T-cell (primary cell): ENCODE measurements around the gene GGT6. TPM values are rescaled to one million over a fixed set of nuclear protein-coding genes. Genes with fewer than 3 reads are reported as not detected.
A peak's percentile ranks its signal among the peaks of the same experiment; 100 is the strongest.

ENCODE experiments used
- ATAC-seq, 4 experiments: fragments of 200-7000 bp in 3 of 4; fragments of 150-1000 bp in 1 of 4; cut with Tn5 transposase; replicated peaks in 1 of 4; 1 replicate in 3 of 4; 2 replicates in 1 of 4; pipeline ENCODE4 v1.10.0; 2021; ENCODE audit warnings: moderate library complexity in 3 of 4, mild to moderate bottlenecking in 2 of 4, moderate number of reproducible peaks in 1 of 4
- CTCF ChIA-PET, 2 donors: fragments of 300-600 bp; sonication (Branson Sonifier 250); formaldehyde crosslinking; loops; one replicate each; lab custom pipeline; 2022; ENCODE audit warnings: antibody characterized with exemption in 2 of 2; lab: Charles Lee
- POLR2A ChIA-PET, 2 donors: fragments of 300-600 bp; sonication (Branson Sonifier 250); formaldehyde crosslinking; loops; one replicate each; lab custom pipeline; 2022; ENCODE audit warnings: antibody characterized with exemption in 2 of 2; lab: Charles Lee
- DNase-seq, 35 experiments: peaks; one replicate each; pipeline versions ENCODE4 v3.0.0 to v3.0.0-alpha.2; 2013 to 2023
- H3K27ac ChIP-seq: one replicate; pipeline ENCODE4 v1.5.1; 2013; ENCODE audit warnings: low read length
- H3K27me3 ChIP-seq, 2 experiments: replicated peaks in 1 of 2; 1 replicate in 1 of 2; 2 replicates in 1 of 2; pipeline versions ENCODE4 v1.6.1 to v1.7.0; 2013; ENCODE audit warnings: low read length in 1 of 2, mixed read lengths in 1 of 2; ENCODE audit not compliant: control insufficient read depth in 2 of 2, insufficient read depth in 2 of 2; ENCODE audit errors: extremely low read depth in 1 of 2
- H3K36me3 ChIP-seq, 2 donors: 1 replicate in 1 of 2; 2 replicates in 1 of 2; pipeline versions ENCODE4 v1.6.1 to v1.7.0; 2013; ENCODE audit warnings: low read length in 1 of 2; ENCODE audit not compliant: control insufficient read depth in 2 of 2, insufficient read depth in 1 of 2; ENCODE audit errors: extremely low read depth in 1 of 2
- H3K4me1 ChIP-seq, 2 experiments: 1 replicate in 1 of 2; 2 replicates in 1 of 2; pipeline versions ENCODE4 v1.6.1 to v1.7.0; 2013; ENCODE audit warnings: low read length in 2 of 2, mixed read lengths in 1 of 2; ENCODE audit not compliant: insufficient read depth in 2 of 2, control insufficient read depth in 1 of 2; ENCODE audit errors: extremely low read depth in 1 of 2
- H3K4me3 ChIP-seq, 2 donors: 1 replicate in 1 of 2; 2 replicates in 1 of 2; pipeline versions ENCODE4 v1.5.1 to v1.7.0; 2013; ENCODE audit warnings: mild to moderate bottlenecking in 2 of 2, low read length in 1 of 2, moderate library complexity in 1 of 2; ENCODE audit not compliant: control insufficient read depth in 1 of 2; ENCODE audit errors: extremely low read depth in 1 of 2
- H3K9me3 ChIP-seq: 2 replicates; pipeline ENCODE4 v1.7.0; 2013
- H3K27ac Mint-ChIP-seq, 2 donors: one replicate each; pipeline ENCODE4 v1.8.0; 2020 to 2021; ENCODE audit warnings: mild to moderate bottlenecking in 2 of 2, mixed read lengths in 2 of 2
- H3K27me3 Mint-ChIP-seq, 2 donors: one replicate each; pipeline ENCODE4 v1.8.0; 2021 to 2022; ENCODE audit warnings: mixed read lengths in 2 of 2
- H3K36me3 Mint-ChIP-seq: one replicate; pipeline ENCODE4 v1.8.0; 2021; ENCODE audit warnings: mixed read lengths
- H3K4me1 Mint-ChIP-seq, 3 donors: one replicate each; pipeline ENCODE4 v1.8.0; 2020 to 2022; ENCODE audit warnings: mixed read lengths in 3 of 3, mild to moderate bottlenecking in 1 of 3
- H3K4me3 Mint-ChIP-seq, 3 donors: one replicate each; pipeline ENCODE4 v1.8.0; 2020 to 2022; ENCODE audit warnings: mild to moderate bottlenecking in 3 of 3, mixed read lengths in 3 of 3, moderate library complexity in 3 of 3
- H3K9me3 Mint-ChIP-seq, 3 donors: one replicate each; pipeline ENCODE4 v1.8.0; 2020 to 2022; ENCODE audit warnings: mixed read lengths in 3 of 3
- WGBS: methylation state at CpG from one replicate; pipeline ENCODE4 v1.1.5; 2013; ENCODE audit warnings: missing lambda C conversion rate; ENCODE audit not compliant: insufficient coverage; 5-methylcytosine and 5-hydroxymethylcytosine counted together
- total RNA-seq, 35 experiments: library from RNA in 6 of 35; stranded (reverse) in 6 of 35; fragments of 120-200 nt in 1 of 35; gene quantifications; one replicate each; pipeline versions ENCODE4 v1.2.1 to v1.2.4 and lab custom pipeline; 2013 to 2026

Gene GGT6
- total RNA-seq, 5 donors from 2014 or later (not counting 1 experiment from before 2014, with no cell fraction given): not detected

GRCh38 chr17:4565209-4566141 is 5.1 kb upstream of the GGT6 start:
- peak in 25 of 35 experiments; percentile 13 to 78 (median 32) for DNase-seq

GRCh38 chr17:4562015-4562969 is 1.9 kb upstream of the GGT6 start:
- ATAC-seq (no peak), DNase-seq (no peak)
- H3K36me3 Mint-ChIP-seq: no peaks in the 10 kb centered on the region
- peak overlapping the region in 2 of 3 donors; percentile 32 to 36 for H3K4me3 Mint-ChIP-seq
- Histone ChIP-seq H3K27ac (peak overlapping the region; percentile 42), H3K9me3 (no peaks in the 10 kb centered on the region), H3K4me1 (peaks cover 0 to 12% of the 10 kb centered on the region in 2 experiments), H3K27me3 (no peaks in the 10 kb centered on the region), H3K4me3 (no peak overlapping the region), H3K36me3 (no peaks in the 10 kb centered on the region)
- POLR2A ChIA-PET: no interaction called here
- no peaks in the 10 kb centered on the region for H3K27me3 Mint-ChIP-seq
- H3K9me3 Mint-ChIP-seq: no peaks in the 10 kb centered on the region
- H3K4me1 Mint-ChIP-seq: peaks cover 25 to 30% (median 28%) of the 10 kb centered on the region in 3 donors
- CTCF ChIA-PET: interaction anchor here in 1 of 2 donors (1.0 to 1.1 kb wide), 2 partner anchors 60 to 72 kb away, joined by 3 read pairs; no protein-coding TSS in a partner anchor
- WGBS: 83% methylated on average over 3 of the region's 8 CpGs
- H3K27ac Mint-ChIP-seq: peak overlapping the region; percentile 80 to 87

More at GRCh38 chr17:4565209-4566141, 5.1 kb upstream of the GGT6 start:
- no peak overlapping the region for H3K27ac ChIP-seq
- no peaks in the 10 kb centered on the region for H3K27me3 ChIP-seq
- H3K4me1 ChIP-seq: peaks cover 0 to 12% of the 10 kb centered on the region in 2 experiments
- Mint-ChIP-seq H3K36me3 (no peaks in the 10 kb centered on the region), H3K4me3 (peak overlapping the region; percentile 13 to 53 (median 43)), H3K27ac (peak overlapping the region; percentile 11 to 66), H3K27me3 (no peaks in the 10 kb centered on the region), H3K9me3 (no peaks in the 10 kb centered on the region), H3K4me1 (peaks cover 25 to 39% (median 31%) of the 10 kb centered on the region in 3 donors)
- POLR2A ChIA-PET: no interaction called here
- WGBS: 29% methylated on average over 12 of the region's 16 CpGs
- H3K4me3 ChIP-seq: no peak overlapping the region
- ATAC-seq: peak; percentile 78 to 84 (median 82)
- H3K9me3 ChIP-seq: no peaks in the 10 kb centered on the region
- CTCF ChIA-PET: interaction anchor here in 1 of 2 donors (0.5 to 1.4 kb wide), 3 partner anchors 8 to 424 kb away, joined by 3 to 5 read pairs (median 4); no protein-coding TSS in a partner anchor
- H3K36me3 ChIP-seq: no peaks in the 10 kb centered on the region

DNA sequence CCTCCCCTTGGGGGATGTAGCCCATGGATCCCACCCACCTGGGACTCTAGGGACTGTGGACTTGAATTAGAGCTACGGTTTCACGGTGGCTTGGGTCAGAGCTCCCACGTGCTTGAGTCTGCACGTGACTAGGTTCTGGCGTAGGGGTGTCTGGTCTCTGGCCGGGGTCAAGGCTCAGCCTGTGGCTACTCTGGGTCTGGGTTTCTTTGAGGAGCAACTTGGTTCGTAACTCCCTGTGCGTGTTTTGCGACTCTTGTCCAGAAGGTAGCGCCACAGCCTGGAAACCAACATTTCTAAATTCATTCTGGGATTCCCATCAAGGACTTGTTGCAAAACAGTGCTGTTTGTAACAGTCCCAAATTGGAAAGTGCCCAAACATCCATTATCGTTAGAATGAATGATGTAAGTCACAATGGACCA is 470 bp upstream of the GGT6 start:
- 95% methylated on average over 10 of the region's 11 CpGs for WGBS
- Mint-ChIP-seq H3K4me1 (peaks cover 29 to 35% (median 34%) of the 10 kb centered on the region in 3 donors), H3K36me3 (no peaks in the 10 kb centered on the region), H3K27me3 (no peaks in the 10 kb centered on the region), H3K4me3 (no peak overlapping the region), H3K27ac (peak overlapping the region in 1 of 2 donors; percentile 13), H3K9me3 (no peaks in the 10 kb centered on the region)
- no peak overlapping the region for H3K27ac ChIP-seq
- H3K27me3 ChIP-seq: no peaks in the 10 kb centered on the region
- no peak for ATAC-seq
- H3K36me3 ChIP-seq: no peaks in the 10 kb centered on the region
- no peak overlapping the region for H3K4me3 ChIP-seq
- POLR2A ChIA-PET: no interaction called here
- peaks cover under 1 to 16% of the 10 kb centered on the region in 2 experiments for H3K4me1 ChIP-seq
- CTCF ChIA-PET: interaction anchor here in 1 of 2 donors (0.6 kb wide), 1 partner anchor 62 kb away, joined by 4 read pairs; no protein-coding TSS in a partner anchor
- H3K9me3 ChIP-seq: no peaks in the 10 kb centered on the region
- DNase-seq: no peak

DNA sequence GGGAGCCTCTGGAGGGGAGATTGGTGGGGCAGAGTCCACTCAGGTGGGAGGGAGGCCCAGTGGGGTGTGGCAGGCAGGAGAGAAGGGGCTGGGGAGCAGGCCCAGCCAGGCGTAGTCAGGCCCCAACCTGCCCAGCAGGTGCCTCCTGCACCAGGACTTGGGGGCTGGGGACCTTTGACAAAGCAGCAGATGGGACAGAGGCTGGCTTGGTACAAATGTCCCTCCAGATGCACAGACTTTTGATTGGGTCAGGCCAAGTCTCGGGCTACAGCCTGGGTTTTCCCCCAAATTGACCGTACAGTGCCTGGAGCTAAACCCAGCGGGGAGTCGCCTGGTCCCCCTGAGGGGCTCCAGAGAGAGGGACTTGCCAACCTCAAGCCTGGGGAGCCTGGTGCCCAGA is 411 bp downstream of the GGT6 start:
- CTCF ChIA-PET: no interaction called here
- Mint-ChIP-seq H3K9me3 (no peaks in the 10 kb centered on the region), H3K4me1 (peaks cover 28 to 38% (median 36%) of the 10 kb centered on the region in 3 donors), H3K27ac (no peak overlapping the region), H3K27me3 (no peaks in the 10 kb centered on the region), H3K4me3 (no peak overlapping the region), H3K36me3 (no peaks in the 10 kb centered on the region)
- Histone ChIP-seq H3K4me3 (no peak overlapping the region), H3K27ac (no peak overlapping the region), H3K27me3 (no peaks in the 10 kb centered on the region), H3K36me3 (no peaks in the 10 kb centered on the region), H3K9me3 (no peaks in the 10 kb centered on the region), H3K4me1 (peaks cover 3 to 16% of the 10 kb centered on the region in 2 experiments)
- ATAC-seq (no peak), DNase-seq (no peak)
- POLR2A ChIA-PET: no interaction called here
- 94% methylated on average over 5 of the region's 5 CpGs for WGBS

DNA sequence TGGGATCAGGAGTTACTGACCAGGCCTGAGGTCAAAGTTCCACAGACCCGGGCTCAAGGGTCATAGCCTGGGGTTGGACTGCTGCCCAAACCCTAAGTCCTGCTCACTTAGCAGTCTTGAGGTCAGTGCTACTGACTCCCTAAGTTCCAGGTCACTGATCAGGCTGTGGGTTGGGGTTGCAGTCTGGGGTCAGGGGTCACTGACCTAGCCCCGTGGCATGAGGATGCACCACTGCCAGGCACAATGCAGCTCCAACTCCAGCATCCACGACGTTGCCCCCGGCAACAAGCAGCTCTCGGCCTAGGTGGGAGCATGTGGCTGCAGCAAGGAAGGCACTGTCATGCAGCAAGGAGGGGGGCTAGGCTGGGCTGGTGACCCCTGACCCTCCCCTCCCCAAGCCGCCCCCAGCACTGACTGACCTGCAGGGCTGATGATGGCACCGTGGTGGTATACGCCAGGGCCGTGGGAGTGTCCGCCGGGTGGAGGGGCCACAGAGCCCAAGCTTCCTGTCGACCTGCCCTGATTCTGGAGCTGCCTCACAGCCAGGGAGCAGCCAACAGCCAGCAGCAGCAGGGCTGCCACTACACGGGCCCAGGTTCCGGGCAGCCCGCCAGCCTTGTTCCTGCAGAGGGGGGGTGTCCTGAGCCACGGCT is 1.1 kb downstream of the GGT6 start:
- Mint-ChIP-seq H3K9me3 (no peaks in the 10 kb centered on the region), H3K27ac (no peak overlapping the region), H3K4me1 (peaks cover 34 to 45% (median 42%) of the 10 kb centered on the region in 3 donors), H3K36me3 (no peaks in the 10 kb centered on the region), H3K27me3 (no peaks in the 10 kb centered on the region), H3K4me3 (no peak overlapping the region)
- H3K4me3 ChIP-seq: no peak overlapping the region
- peaks cover 5 to 23% of the 10 kb centered on the region in 2 experiments for H3K4me1 ChIP-seq
- CTCF ChIA-PET: no interaction called here
- no peaks in the 10 kb centered on the region for H3K27me3 ChIP-seq
- H3K9me3 ChIP-seq: no peaks in the 10 kb centered on the region
- 87% methylated on average over 16 of the region's 17 CpGs for WGBS
- no peak for DNase-seq
- no peak for ATAC-seq
- no peak overlapping the region for H3K27ac ChIP-seq
- no peaks in the 10 kb centered on the region for H3K36me3 ChIP-seq
- POLR2A ChIA-PET: no interaction called here
